ENCODE data around the gene TMEM42. TPM values are rescaled to one million over a fixed set of nuclear protein-coding genes. Genes with fewer than 3 reads are reported as not detected.
A peak's percentile ranks its signal among the peaks of the same experiment; 100 is the strongest.

The TMEM42 gene
- total RNA-seq, 1 donor from 2014 or later, result 10.5 TPM

GRCh38 chr3:44903751-44904150 is 42.0 kb downstream of the TMEM42 start:
- DNase-seq (ENCODE audit: low spot score), result no peak
- intact Hi-C loops (cut with DNase I), result no loop called here

GRCh38 chr3:44905446-44906157 is 43.9 kb downstream of the TMEM42 start:
- peak; percentile 66 for DNase-seq (ENCODE audit: low spot score)
- intact Hi-C loops (cut with DNase I), result no loop called here

DNA sequence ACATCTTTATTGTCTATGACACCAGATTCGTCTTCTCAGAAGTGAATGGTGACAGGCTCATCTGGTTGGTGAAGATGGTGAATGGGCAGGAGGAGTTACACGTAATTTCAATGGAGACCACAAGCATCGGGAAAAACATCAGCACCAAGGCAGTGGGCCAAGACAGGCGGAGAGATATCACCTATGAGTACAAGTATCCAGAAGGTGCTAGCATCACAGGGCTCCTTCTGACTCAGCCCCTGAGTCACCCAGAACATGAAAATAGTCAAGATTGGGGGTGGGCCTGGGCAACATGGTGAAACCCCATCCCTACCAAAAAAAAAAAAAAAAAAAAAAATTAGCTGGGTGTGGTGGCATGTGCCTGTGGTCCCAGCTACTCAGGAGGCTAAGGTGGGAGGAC is 45.3 kb downstream of the TMEM42 start:
- intact Hi-C loops (cut with DNase I), result no loop called here
- DNase-seq (ENCODE audit: low spot score), result no peak

DNA sequence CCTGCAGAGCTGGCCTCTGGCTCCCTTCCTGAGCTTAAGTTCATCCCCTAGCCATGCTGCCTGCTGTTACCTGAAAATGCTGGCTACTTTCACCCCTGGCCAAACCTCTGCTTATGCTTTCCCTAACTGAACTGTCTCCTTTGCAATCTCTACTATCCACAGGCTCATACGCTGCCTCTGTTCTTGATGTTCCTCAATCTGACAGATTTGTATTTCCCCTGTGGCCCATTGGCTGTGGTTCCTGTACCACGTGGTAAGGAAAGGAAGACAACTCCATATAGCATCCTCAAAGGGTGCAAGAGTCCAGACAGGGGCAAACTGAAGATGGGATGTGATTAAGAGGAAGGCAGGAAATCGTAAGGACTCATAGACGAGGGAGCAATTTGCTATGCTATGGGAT is 45.9 kb downstream of the TMEM42 start:
- no peak for DNase-seq (ENCODE audit: low spot score)
- intact Hi-C loops (cut with DNase I), result no loop called here

DNA sequence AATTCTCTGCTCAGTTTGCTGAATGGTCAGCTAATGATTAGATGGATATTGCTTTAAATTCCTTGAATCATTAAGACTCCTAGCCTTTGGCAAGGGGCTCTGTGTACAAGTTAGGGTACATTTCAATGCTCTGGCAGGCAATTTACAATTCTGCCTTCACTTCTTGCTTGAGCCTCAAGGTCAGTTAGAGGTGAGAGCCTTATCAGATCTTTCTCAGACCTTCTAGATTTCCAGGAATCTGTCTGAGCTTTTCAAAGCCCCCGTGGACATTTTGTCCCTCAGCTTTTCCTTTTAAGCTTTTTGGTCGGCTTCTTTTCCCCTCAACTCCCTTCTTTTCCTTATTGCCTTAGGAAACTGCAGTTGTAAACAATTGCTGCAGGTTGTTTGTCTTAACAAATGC is 47.4 kb downstream of the TMEM42 start:
- intact Hi-C loops (cut with DNase I), result no loop called here
- peak; percentile 3 for DNase-seq (ENCODE audit: low spot score)

DNA sequence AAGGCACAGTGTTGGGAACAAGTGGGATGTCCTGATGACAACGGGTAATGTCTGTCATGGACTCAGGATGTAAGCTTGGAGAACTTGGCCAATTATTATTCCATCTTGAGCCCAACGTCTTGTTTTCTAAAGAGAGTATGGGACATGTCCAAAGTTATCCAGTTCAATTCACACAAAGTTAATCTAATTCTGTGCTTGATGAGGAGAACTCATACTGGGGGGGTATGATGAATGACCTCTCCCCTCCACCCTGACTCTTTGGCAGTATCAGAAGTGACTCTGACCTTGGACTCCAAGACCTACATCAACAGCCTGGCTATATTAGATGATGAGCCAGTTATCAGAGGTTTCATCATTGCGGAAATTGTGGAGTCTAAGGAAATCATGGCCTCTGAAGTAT is 49.0 kb downstream of the TMEM42 start:
- intact Hi-C loops (cut with DNase I), result no loop called here
- DNase-seq (ENCODE audit: low spot score), result no peak

- DNase-seq (ENCODE audit: low spot score), result peak; percentile 79
- intact Hi-C loops (cut with DNase I), result loop anchor here (2.0 kb wide), 1 partner anchor 381 kb away; no protein-coding TSS in a partner anchor
Measured at GRCh38 chr3:44913868-44914468, 52.3 kb downstream of the TMEM42 start.

DNA sequence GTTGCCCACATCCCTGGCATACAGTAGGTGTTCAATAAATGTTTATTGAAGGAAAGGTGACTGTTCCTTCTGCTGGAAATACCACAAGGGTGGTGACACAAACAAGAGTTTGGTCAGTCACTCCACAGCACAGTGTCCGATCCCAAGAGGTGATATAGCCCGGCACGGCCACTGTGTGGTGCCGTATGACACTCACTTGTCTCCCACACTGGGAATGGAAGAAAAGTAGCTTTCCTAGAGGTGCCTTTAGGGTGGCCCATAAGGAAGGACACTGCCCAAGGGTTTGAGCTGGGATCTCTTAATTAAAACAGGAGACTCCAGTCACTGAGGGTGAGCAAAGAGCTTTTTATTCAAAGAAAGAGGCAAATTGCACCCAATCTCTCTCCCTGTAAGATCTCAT is 53.2 kb downstream of the TMEM42 start:
- DNase-seq (ENCODE audit: low spot score), result peak; percentile 62
- intact Hi-C loops (cut with DNase I), result loop anchor here (2.0 kb wide), 1 partner anchor 382 kb away; no protein-coding TSS in a partner anchor

Other genes with a start within 250 kb of the TMEM42 start
- 13.6 TPM for gene ZNF197, start 236.9 kb upstream of the TMEM42 start, total RNA-seq
- 6.6 TPM for gene ZNF35, start 213.2 kb upstream of the TMEM42 start, total RNA-seq
- gene ZNF502, start 149.3 kb upstream of the TMEM42 start, total RNA-seq, result 3.9 TPM
- gene ZNF501, start 132.3 kb upstream of the TMEM42 start, total RNA-seq, result 4.4 TPM
- 24.0 TPM for gene KIAA1143, start 100.3 kb upstream of the TMEM42 start, total RNA-seq
- gene KIF15, start 100.1 kb upstream of the TMEM42 start, total RNA-seq, result 0.30 TPM
- gene TGM4, start 12.7 kb downstream of the TMEM42 start, total RNA-seq, result not detected
- gene ZDHHC3, start 114.3 kb downstream of the TMEM42 start, total RNA-seq, result 43.8 TPM
- gene EXOSC7, start 114.3 kb downstream of the TMEM42 start, total RNA-seq, result 29.6 TPM
- gene CLEC3B, start 164.4 kb downstream of the TMEM42 start, total RNA-seq, result 77.1 TPM

Data from cardiac septum (tissue), 1 donor.